ENCODE measurements around the gene SCO2. TPM values are rescaled to one million over a fixed set of nuclear protein-coding genes. Genes with fewer than 3 reads are reported as not detected.

The SCO2 gene
- polyA plus RNA-seq, 1 donor (not counting 4 experiments of a cell fraction or from before 2014, with no cell fraction given), result 1.9 TPM

GRCh38 chr22:50477923-50478322 is 47.5 kb downstream of the SCO2 start:
- Histone ChIP-seq H3K9me1 (ENCODE audit: control insufficient read depth, extremely low read depth, insufficient read depth, low read length) (peaks cover 4% of the 10 kb centered on the region), H3K9me3 (ENCODE audit: control insufficient read depth, low read depth, low read length) (no peaks in the 10 kb centered on the region), H3K4me3 (ENCODE audit: control insufficient read depth in 2 of 3, extremely low read depth in 1 of 3, insufficient read depth in 2 of 3, low read depth in 1 of 3, low read length in 3 of 3) (no peak overlapping the region), H3K27me3 (ENCODE audit: control insufficient read depth, extremely low read depth, insufficient read depth, low read length) (peaks cover 25% of the 10 kb centered on the region), H2AFZ (ENCODE audit: control insufficient read depth, low read length) (no peak overlapping the region), H3K36me3 (ENCODE audit: control insufficient read depth in 2 of 2, extremely low read depth in 1 of 2, insufficient read depth in 2 of 2, low read length in 2 of 2) (peaks cover 1 to 6% of the 10 kb centered on the region in 2 experiments), H3K79me2 (ENCODE audit: control insufficient read depth, insufficient read depth, low read length) (peaks cover 16% of the 10 kb centered on the region), H3K4me2 (ENCODE audit: control insufficient read depth, extremely low read depth, insufficient read depth, low read depth, low read length) (no peak overlapping the region), H4K20me1 (ENCODE audit: control insufficient read depth, extremely low read depth, insufficient read depth, low read length) (peaks cover 11% of the 10 kb centered on the region), H3K9ac (ENCODE audit: control insufficient read depth, extremely low read depth, insufficient read depth, low read length) (no peak overlapping the region), H3K4me1 (ENCODE audit: control insufficient read depth, extremely low read depth, insufficient read depth, low read length) (peaks cover 25% of the 10 kb centered on the region), H3K27ac (ENCODE audit: control insufficient read depth, insufficient read depth, low read length) (no peak overlapping the region)
- FAIRE-seq, result no peak
- no peak for DNase-seq (ENCODE audit: low read depth, low spot score)
- dilution Hi-C loops (cut with MboI; ENCODE audit: extremely low pct_ligation_motif_present, low sequenced_read_pairs), result no loop called here
- TF ChIP-seq CTCF (optimal IDR thresholded peaks at IDR 0.05 in 1 of 3, IDR thresholded peaks at IDR 0.05 in 1 of 3, conservative IDR thresholded peaks at IDR 0.05 in 1 of 3; ENCODE audit: extremely low read depth in 1 of 3, insufficient read depth in 2 of 3, low read length in 3 of 3) (no peak), EZH2 (IDR thresholded peaks at IDR 0.05; ENCODE audit: low read length) (no peak)

- H3K36me3 ChIP-seq (ENCODE audit: control insufficient read depth in 2 of 2, extremely low read depth in 1 of 2, insufficient read depth in 2 of 2, low read length in 2 of 2), result peaks cover 1 to 16% of the 10 kb centered on the region in 2 experiments
- H3K4me1 ChIP-seq (ENCODE audit: control insufficient read depth, extremely low read depth, insufficient read depth, low read length), result peaks cover 35% of the 10 kb centered on the region
- peak overlapping the region; percentile 47 for H2AFZ ChIP-seq (ENCODE audit: control insufficient read depth, low read length)
- peaks cover 6% of the 10 kb centered on the region for H3K9me1 ChIP-seq (ENCODE audit: control insufficient read depth, extremely low read depth, insufficient read depth, low read length)
- peak; percentile 64 for FAIRE-seq
- peaks cover 21% of the 10 kb centered on the region for H4K20me1 ChIP-seq (ENCODE audit: control insufficient read depth, extremely low read depth, insufficient read depth, low read length)
- H3K27ac ChIP-seq (ENCODE audit: control insufficient read depth, insufficient read depth, low read length), result no peak overlapping the region
- peak overlapping the region; percentile 46 for H3K4me2 ChIP-seq (ENCODE audit: control insufficient read depth, extremely low read depth, insufficient read depth, low read depth, low read length)
- H3K9ac ChIP-seq (ENCODE audit: control insufficient read depth, extremely low read depth, insufficient read depth, low read length), result no peak overlapping the region
- no peaks in the 10 kb centered on the region for H3K9me3 ChIP-seq (ENCODE audit: control insufficient read depth, low read depth, low read length)
- DNase-seq (ENCODE audit: low read depth, low spot score), result no peak
- dilution Hi-C loops (cut with MboI; ENCODE audit: extremely low pct_ligation_motif_present, low sequenced_read_pairs), result no loop called here
- peaks cover 27% of the 10 kb centered on the region for H3K79me2 ChIP-seq (ENCODE audit: control insufficient read depth, insufficient read depth, low read length)
- TF ChIP-seq EZH2 (IDR thresholded peaks at IDR 0.05; ENCODE audit: low read length) (no peak), CTCF (optimal IDR thresholded peaks at IDR 0.05 in 1 of 3, IDR thresholded peaks at IDR 0.05 in 1 of 3, conservative IDR thresholded peaks at IDR 0.05 in 1 of 3; ENCODE audit: extremely low read depth in 1 of 3, insufficient read depth in 2 of 3, low read length in 3 of 3) (no peak)
- peaks cover 14% of the 10 kb centered on the region for H3K27me3 ChIP-seq (ENCODE audit: control insufficient read depth, extremely low read depth, insufficient read depth, low read length)
- H3K4me3 ChIP-seq (ENCODE audit: control insufficient read depth in 2 of 3, extremely low read depth in 1 of 3, insufficient read depth in 2 of 3, low read depth in 1 of 3, low read length in 3 of 3), result no peak overlapping the region
These were observed 48.5 kb downstream of the SCO2 start for GRCh38 chr22:50476868-50477267.
